NK-92 treated with Interleukin-12 subunit alpha and Interleukin-12 subunit beta, amount 100 ng/mL, for 24 hours (cell line): ENCODE measurements around the gene ZMYM2.

Experiments
- DNase-seq: peaks from one replicate; lab custom pipeline; 2025; lab: John Stamatoyannopoulos, UW

ZMYM2 gene

DNA sequence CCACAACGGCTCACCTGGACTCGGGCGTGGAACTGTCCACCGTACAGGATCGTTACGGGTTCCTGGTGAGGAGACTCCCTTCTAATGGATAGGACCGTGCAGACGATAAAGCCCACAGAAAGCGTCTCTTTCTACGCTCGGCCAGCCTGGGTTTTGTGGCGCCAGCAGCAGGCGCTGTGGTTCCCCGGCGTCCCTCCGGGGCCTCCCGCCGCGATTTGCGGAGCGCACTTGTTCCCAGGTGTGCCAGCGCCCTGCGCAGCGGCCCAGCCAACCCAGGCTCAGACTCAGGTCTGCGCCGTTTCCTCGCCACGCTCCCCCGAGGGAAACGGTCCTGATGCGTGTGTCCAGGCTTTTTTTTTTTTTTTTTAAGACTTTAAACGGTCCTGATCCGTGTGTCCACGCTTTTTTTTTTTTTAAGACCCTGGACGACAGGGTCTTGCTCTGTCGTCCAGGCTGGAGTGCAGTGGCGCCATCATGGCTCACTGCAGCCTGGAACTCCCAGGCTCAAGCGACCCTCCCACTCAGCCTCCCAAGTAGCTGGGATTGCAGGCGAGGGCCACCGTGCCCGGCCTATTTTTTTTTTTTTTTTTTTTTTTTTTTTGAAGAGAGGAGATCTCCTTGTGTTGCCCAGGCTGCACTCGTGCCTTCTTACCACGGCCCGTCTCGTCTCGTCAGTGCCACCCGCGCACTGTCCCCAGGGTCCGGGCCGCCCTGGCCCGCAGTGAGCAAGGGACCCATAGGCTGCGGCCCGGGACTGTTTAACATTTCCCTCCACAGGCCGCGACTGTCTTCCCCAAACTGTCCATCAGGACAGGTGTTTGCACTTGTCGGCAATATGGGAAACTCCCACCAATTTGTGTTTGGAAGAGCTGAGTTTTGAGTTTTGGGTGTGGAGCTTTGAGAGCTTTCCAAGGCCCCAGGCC lies 178.5 kb downstream of the ZMYM2 start:
- DNase-seq, result no peak

DNA sequence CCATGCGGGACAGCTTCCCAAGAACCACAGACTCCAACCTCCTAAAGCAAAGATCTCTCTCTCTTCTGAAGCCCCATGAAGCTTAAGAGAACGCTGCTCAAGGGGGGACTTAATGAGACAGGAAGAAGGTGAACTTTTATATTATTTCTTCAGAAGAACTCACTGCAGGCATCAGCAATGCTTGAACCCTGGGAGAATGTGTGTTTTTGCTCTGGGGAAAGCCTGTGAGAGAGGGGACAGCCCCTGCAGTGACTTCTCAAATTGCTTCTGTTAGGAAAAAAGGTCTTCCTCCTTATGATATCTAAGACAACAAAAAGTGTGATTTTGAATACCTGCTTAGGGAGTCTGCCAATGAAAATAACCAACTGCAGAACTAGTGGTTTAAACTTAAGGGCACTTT lies 179.3 kb downstream of the ZMYM2 start:
- no peak for DNase-seq

GRCh38 chr13:20140487-20140886 lies 182.0 kb downstream of the ZMYM2 start:
- DNase-seq, result no peak
